H9 (cell line): ENCODE results near the gene ZC3H10. TPM values are rescaled to one million over a fixed set of nuclear protein-coding genes. Genes with fewer than 3 reads are reported as not detected.

Experiments
- DNase-seq: peaks from one replicate; pipeline ENCODE4 v3.0.0-alpha.2; 2017
- H2AFZ ChIP-seq: one replicate; pipeline ENCODE4 v1.6.1; 2013; ENCODE audit warnings: mild to moderate bottlenecking, low read length, control low read depth, moderate library complexity
- H2AK5ac ChIP-seq: 2 replicates; pipeline ENCODE4 v1.6.1; 2013; ENCODE audit warnings: low read length, control low read depth, mixed read lengths; ENCODE audit not compliant: insufficient read length
- H2BK120ac ChIP-seq: one replicate; pipeline ENCODE4 v1.6.1; 2013; ENCODE audit warnings: low read depth, mild to moderate bottlenecking, low read length, control low read depth, inconsistent platforms; ENCODE audit not compliant: poor library complexity, severe bottlenecking
- H2BK12ac ChIP-seq: 2 replicates; pipeline ENCODE4 v1.6.1; 2013; ENCODE audit warnings: low read length, control low read depth, mixed read lengths, low read depth; ENCODE audit not compliant: insufficient read length
- H2BK15ac ChIP-seq: 2 replicates; pipeline ENCODE4 v1.6.1; 2013; ENCODE audit warnings: low read depth, low read length, control low read depth
- H2BK20ac ChIP-seq: one replicate; pipeline ENCODE4 v1.6.1; 2013; ENCODE audit warnings: low read depth, mild to moderate bottlenecking, low read length, control low read depth, inconsistent platforms; ENCODE audit not compliant: poor library complexity, severe bottlenecking
- H2BK5ac ChIP-seq: 2 replicates; pipeline ENCODE4 v1.6.1; 2013; ENCODE audit warnings: low read length, control low read depth, mixed read lengths; ENCODE audit not compliant: insufficient read length
- H3K14ac ChIP-seq: 2 replicates; pipeline ENCODE4 v1.6.1; 2013; ENCODE audit warnings: low read length, control low read depth; ENCODE audit not compliant: insufficient read depth
- H3K18ac ChIP-seq: 2 replicates; pipeline ENCODE4 v1.6.1; 2013; ENCODE audit warnings: low read depth, mild to moderate bottlenecking, mixed read lengths, low read length, control low read depth; ENCODE audit not compliant: insufficient read length
- H3K23ac ChIP-seq: 2 replicates; pipeline ENCODE4 v1.6.1; 2013; ENCODE audit warnings: low read length, control low read depth, mixed read lengths, low read depth; ENCODE audit not compliant: insufficient read length
- H3K23me2 ChIP-seq: 2 replicates; pipeline ENCODE4 v1.6.1; 2013; ENCODE audit warnings: low read depth, mild to moderate bottlenecking, mixed read lengths, low read length, control low read depth; ENCODE audit not compliant: insufficient read length, poor library complexity, severe bottlenecking
- H3K27ac ChIP-seq: 2 replicates; pipeline ENCODE4 v1.5.1; 2013; ENCODE audit warnings: low read length, control low read depth, mixed read lengths, low read depth; ENCODE audit not compliant: insufficient read length
- H3K27me3 ChIP-seq: 2 replicates; pipeline ENCODE4 v1.6.1; 2013; ENCODE audit warnings: low read length, control low read depth, inconsistent platforms; ENCODE audit not compliant: insufficient read depth
- H3K4ac ChIP-seq: 2 replicates; pipeline ENCODE4 v1.6.1; 2013; ENCODE audit warnings: low read depth, mild to moderate bottlenecking, control low read depth, inconsistent platforms, low read length, moderate library complexity
- H3K4me1 ChIP-seq: 2 replicates; pipeline ENCODE4 v1.6.1; 2013; ENCODE audit warnings: low read length, control low read depth, inconsistent platforms; ENCODE audit not compliant: insufficient read depth
- H3K4me2 ChIP-seq: 2 replicates; pipeline ENCODE4 v1.6.1; 2013; ENCODE audit warnings: low read length, control low read depth, mixed read lengths; ENCODE audit not compliant: insufficient read length, insufficient read depth
- H3K56ac ChIP-seq: 2 replicates; pipeline ENCODE4 v1.6.1; 2013; ENCODE audit warnings: low read depth, mild to moderate bottlenecking, mixed read lengths, low read length, control low read depth; ENCODE audit not compliant: insufficient read length
- H3K79me1 ChIP-seq: 2 replicates; pipeline ENCODE4 v1.6.1; 2013; ENCODE audit warnings: low read depth, mild to moderate bottlenecking, moderate library complexity, low read length, control low read depth, inconsistent platforms; ENCODE audit not compliant: insufficient read depth, poor library complexity, severe bottlenecking
- H3K79me2 ChIP-seq: 2 replicates; pipeline ENCODE4 v1.6.1; 2013; ENCODE audit warnings: low read length, control low read depth, inconsistent platforms; ENCODE audit not compliant: insufficient read depth
- H3K9ac ChIP-seq: 2 replicates; pipeline ENCODE4 v1.6.1; 2013; ENCODE audit warnings: low read length, control low read depth, mixed read lengths; ENCODE audit not compliant: insufficient read length; ENCODE audit errors: extremely low read depth
- H3K9me3 ChIP-seq: one replicate; pipeline ENCODE4 v1.6.1; 2013; ENCODE audit warnings: low read depth, low read length, inconsistent platforms; ENCODE audit not compliant: control insufficient read depth
- H3T11ph ChIP-seq: one replicate; pipeline ENCODE4 v1.6.1; 2013; ENCODE audit warnings: mild to moderate bottlenecking, low read length, control low read depth, inconsistent platforms
- H4K20me1 ChIP-seq: one replicate; pipeline ENCODE4 v1.6.1; 2013; ENCODE audit not compliant: control insufficient read depth, insufficient read length, insufficient read depth
- H4K5ac ChIP-seq: 2 replicates; pipeline ENCODE4 v1.6.1; 2013; ENCODE audit warnings: low read depth, mild to moderate bottlenecking, mixed read lengths, low read length, control low read depth; ENCODE audit not compliant: insufficient read length
- H4K8ac ChIP-seq: replicated peaks from 2 replicates; pipeline ENCODE4 v1.6.1; 2013; ENCODE audit warnings: low read length, control low read depth, mixed read lengths, low read depth; ENCODE audit not compliant: insufficient read length
- H4K91ac ChIP-seq: 2 replicates; pipeline ENCODE4 v1.6.1; 2013; ENCODE audit warnings: low read depth, mild to moderate bottlenecking, moderate library complexity, mixed read lengths, low read length, control low read depth; ENCODE audit not compliant: insufficient read length
- H3K27ac Mint-ChIP-seq, 3 experiments: 2 replicates in 2 of 3; 3 replicates in 1 of 3; pipeline ENCODE4 v1.8.0; 2020 to 2021; ENCODE audit warnings: mixed read lengths in 3 of 3, mild to moderate bottlenecking in 1 of 3, moderate library complexity in 1 of 3
- H3K27me3 Mint-ChIP-seq: 2 replicates; pipeline ENCODE4 v1.8.0; 2021; ENCODE audit warnings: low read depth, mild to moderate bottlenecking, moderate library complexity, mixed read lengths
- H3K36me3 Mint-ChIP-seq, 3 experiments: 2 replicates in 2 of 3; 3 replicates in 1 of 3; pipeline ENCODE4 v1.8.0; 2020 to 2021; ENCODE audit warnings: low read depth in 3 of 3, mixed read lengths in 3 of 3; ENCODE audit not compliant: insufficient read depth in 1 of 3
- H3K4me1 Mint-ChIP-seq, 2 experiments: 2 replicates each; pipeline ENCODE4 v1.8.0; 2020; ENCODE audit warnings: mixed read lengths in 2 of 2
- H3K4me3 Mint-ChIP-seq, 2 experiments: 2 replicates in 1 of 2; 3 replicates in 1 of 2; pipeline ENCODE4 v1.8.0; 2020 to 2021; ENCODE audit warnings: mild to moderate bottlenecking in 2 of 2, mixed read lengths in 2 of 2, moderate library complexity in 1 of 2
- H3K9me3 Mint-ChIP-seq, 2 experiments: 2 replicates in 1 of 2; 3 replicates in 1 of 2; pipeline ENCODE4 v1.8.0; 2020; ENCODE audit warnings: mild to moderate bottlenecking in 2 of 2, mixed read lengths in 2 of 2, moderate library complexity in 1 of 2
- WGBS: extraction: QIAGEN DNeasy Blood & Tissue Kit; methylation state at CpG from one replicate; pipeline ENCODE4 v1.1.7; 2013; ENCODE audit warnings: missing lambda C conversion rate, low lambda C conversion rate, mixed read lengths; ENCODE audit not compliant: insufficient read length; ENCODE audit errors: extremely low coverage; 5-methylcytosine and 5-hydroxymethylcytosine counted together
- total RNA-seq: library from RNA; stranded (reverse); gene quantifications from 2 replicates; pipeline ENCODE4 v1.2.1, GENCODE V29; 2021
- TF ChIP-seq, protein P1 (sequence below): fragments of 200-600 bp; sonication (generic); conservative IDR thresholded peaks from 3 replicates; pipeline ENCODE4 v1.8.0; 2021; ENCODE audit warnings: antibody characterized with exemption, mild to moderate bottlenecking

Gene ZC3H10
- total RNA-seq, 1 experiment from 2014 or later, result 9.4 TPM

DNA sequence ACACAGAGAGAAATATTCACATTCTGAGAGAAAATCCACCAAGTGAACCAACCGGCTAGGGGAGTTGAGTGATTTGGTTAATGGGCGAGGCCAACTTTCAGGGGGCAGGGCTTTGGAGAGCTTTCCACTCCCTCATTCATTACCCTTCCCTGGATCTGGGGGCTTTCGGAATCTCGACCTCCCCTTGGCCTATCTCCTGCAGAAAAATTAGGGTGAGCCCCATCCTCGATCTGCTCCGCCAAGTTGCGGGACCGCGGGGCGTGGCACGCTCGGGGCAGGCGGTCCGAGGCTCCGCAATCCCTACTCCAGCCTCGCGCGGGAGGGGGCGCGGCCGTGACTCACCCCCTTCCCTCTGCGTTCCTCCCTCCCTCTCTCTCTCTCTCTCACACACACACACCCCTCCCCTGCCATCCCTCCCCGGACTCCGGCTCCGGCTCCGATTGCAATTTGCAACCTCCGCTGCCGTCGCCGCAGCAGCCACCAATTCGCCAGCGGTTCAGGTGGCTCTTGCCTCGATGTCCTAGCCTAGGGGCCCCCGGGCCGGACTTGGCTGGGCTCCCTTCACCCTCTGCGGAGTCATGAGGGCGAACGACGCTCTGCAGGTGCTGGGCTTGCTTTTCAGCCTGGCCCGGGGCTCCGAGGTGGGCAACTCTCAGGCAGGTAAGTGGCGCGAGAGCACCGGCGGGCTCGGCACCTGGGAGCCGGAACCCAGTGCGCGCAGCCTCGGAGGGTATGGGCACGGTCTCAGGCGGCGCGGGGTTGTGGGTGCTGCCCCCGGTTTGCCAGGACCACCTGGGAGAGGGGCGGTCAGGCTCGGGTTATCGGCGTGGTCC is 38.1 kb upstream of the ZC3H10 start, which contains the start of gene ERBB3:
Gene ERBB3 (plus strand): TSS at position 443 of the 833 bp plus-strand sequence. CDS start 136 bp downstream, at position 579.
- Histone ChIP-seq H3K4ac (no peak within 1 kb of the TSS), H3K23me2 (peaks cover 13% of the 10 kb centered on the region), H2AK5ac (no peak within 1 kb of the TSS), H3K56ac (no peak within 1 kb of the TSS), H4K91ac (peak within 1 kb of the TSS; percentile 0), H3K14ac (peak within 1 kb of the TSS; percentile 97), H3K9me3 (no peaks in the 10 kb centered on the region), H2BK120ac (no peak within 1 kb of the TSS), H3K4me2 (peak within 1 kb of the TSS; percentile 57), H4K8ac (no peak within 1 kb of the TSS), H3K4me1 (0 out of 2 replicates have a peak, but pooled peaks cover 4% of the 10 kb centered on the region), H3T11ph (no peak within 1 kb of the TSS), H3K27me3 (no peaks in the 10 kb centered on the region; the same call in 1 of the 2 replicates), H2BK15ac (no peak within 1 kb of the TSS), H3K79me1 (no peaks in the 10 kb centered on the region), H3K27ac (peak within 1 kb of the TSS; percentile 29), H2BK5ac (no peak within 1 kb of the TSS), H4K20me1 (no peaks in the 10 kb centered on the region), H3K9ac (peak within 1 kb of the TSS; percentile 91), H3K18ac (peak within 1 kb of the TSS; percentile 99), H4K5ac (no peak within 1 kb of the TSS), H3K23ac (no peak within 1 kb of the TSS), H2BK20ac (no peak within 1 kb of the TSS), H3K79me2 (peaks cover 7% of the 10 kb centered on the region; the same call in 1 of the 2 replicates), H2AFZ (no peak within 1 kb of the TSS), H2BK12ac (peak within 1 kb of the TSS; percentile 60)
- peak within 1 kb of the TSS; percentile 83 to 93 for H3K4me3 Mint-ChIP-seq
- peaks cover 3% of the 10 kb centered on the region in 2 experiments; a peak in 4 of 5 replicates for H3K9me3 Mint-ChIP-seq
- peak; percentile 93 for DNase-seq
- WGBS, result no CpG with 5 or more reads among the region's 59 CpGs
- H3K27me3 Mint-ChIP-seq, result no peaks in the 10 kb centered on the region
- peak within 1 kb of the TSS; percentile 95 to 98 (median 98) for H3K27ac Mint-ChIP-seq
- TF ChIP-seq, protein P1, sequence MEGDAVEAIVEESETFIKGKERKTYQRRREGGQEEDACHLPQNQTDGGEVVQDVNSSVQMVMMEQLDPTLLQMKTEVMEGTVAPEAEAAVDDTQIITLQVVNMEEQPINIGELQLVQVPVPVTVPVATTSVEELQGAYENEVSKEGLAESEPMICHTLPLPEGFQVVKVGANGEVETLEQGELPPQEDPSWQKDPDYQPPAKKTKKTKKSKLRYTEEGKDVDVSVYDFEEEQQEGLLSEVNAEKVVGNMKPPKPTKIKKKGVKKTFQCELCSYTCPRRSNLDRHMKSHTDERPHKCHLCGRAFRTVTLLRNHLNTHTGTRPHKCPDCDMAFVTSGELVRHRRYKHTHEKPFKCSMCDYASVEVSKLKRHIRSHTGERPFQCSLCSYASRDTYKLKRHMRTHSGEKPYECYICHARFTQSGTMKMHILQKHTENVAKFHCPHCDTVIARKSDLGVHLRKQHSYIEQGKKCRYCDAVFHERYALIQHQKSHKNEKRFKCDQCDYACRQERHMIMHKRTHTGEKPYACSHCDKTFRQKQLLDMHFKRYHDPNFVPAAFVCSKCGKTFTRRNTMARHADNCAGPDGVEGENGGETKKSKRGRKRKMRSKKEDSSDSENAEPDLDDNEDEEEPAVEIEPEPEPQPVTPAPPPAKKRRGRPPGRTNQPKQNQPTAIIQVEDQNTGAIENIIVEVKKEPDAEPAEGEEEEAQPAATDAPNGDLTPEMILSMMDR, result no peak
- H3K4me1 Mint-ChIP-seq, result peaks cover 19 to 22% of the 10 kb centered on the region in 2 experiments
- peaks cover 4 to 16% (median 15%) of the 10 kb centered on the region in 3 experiments for H3K36me3 Mint-ChIP-seq
